DMS53 (cell line): ENCODE measurements around the gene TRIM62.

Experiments
- DNase-seq: peaks from one replicate; lab custom pipeline; 2025; lab: John Stamatoyannopoulos, UW

TRIM62 gene

DNA sequence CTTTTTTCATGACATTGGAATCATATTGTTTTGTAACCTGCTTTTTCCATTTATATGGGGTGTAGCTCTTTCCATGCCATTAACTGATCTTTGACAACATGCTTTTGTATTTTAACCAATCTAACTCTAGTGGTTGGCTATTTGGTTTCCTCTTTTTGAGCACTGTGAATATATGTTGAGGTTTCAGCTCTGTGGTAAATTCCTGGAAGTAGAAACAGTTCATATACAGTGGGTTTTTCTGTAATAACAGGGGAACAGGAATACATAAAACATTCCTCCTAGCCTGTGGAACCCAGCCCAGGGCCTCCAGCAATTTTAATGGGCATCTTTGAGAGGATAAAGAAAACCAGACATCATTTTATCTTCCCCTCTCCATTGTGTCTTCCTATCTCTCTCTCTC lies 83.5 kb downstream of the TRIM62 start:
- no peak for DNase-seq

DNA sequence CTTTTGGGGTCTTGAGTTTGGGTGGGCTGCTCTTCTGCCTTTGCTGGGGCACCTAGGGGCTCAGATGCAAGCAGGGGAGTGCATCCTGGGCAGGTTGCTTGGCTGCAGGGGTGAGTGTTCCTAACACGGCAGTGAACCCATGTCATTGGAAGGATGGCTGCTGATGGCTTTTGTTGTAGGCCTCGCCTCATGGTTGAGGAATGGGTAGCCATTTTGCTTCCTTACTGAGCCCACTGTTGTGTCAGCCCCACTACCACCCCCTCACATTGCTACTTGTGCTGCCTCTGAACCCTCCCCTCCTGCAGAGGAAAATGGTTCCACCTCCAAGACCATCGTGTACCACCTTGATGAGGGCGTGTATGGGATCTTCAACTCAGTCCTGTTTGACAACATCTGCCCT lies 84.1 kb downstream of the TRIM62 start:
- DNase-seq: no peak

DNA sequence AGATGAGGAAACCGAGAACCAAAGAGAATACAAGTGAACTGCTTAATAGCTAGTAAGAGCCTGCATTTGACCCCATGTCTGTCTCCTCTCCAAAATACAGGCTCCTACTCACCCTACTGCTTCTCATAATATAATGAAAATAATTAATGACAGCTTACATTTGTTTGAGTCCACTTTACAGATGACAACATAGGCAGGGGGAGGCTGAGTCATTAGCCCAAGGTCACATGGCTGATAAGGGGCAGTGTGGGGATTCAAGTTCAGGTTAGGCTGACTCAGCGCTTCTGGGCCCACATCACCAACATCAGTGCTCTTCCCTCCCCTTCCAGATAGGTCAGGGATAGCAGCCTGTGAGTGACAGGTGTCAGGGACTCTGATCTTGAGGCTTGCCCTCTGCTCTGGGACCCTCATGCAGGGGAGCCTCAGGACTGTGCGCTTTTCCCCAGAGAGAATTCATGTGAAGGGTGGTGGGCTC lies 84.7 kb downstream of the TRIM62 start:
- no peak for DNase-seq

DNA sequence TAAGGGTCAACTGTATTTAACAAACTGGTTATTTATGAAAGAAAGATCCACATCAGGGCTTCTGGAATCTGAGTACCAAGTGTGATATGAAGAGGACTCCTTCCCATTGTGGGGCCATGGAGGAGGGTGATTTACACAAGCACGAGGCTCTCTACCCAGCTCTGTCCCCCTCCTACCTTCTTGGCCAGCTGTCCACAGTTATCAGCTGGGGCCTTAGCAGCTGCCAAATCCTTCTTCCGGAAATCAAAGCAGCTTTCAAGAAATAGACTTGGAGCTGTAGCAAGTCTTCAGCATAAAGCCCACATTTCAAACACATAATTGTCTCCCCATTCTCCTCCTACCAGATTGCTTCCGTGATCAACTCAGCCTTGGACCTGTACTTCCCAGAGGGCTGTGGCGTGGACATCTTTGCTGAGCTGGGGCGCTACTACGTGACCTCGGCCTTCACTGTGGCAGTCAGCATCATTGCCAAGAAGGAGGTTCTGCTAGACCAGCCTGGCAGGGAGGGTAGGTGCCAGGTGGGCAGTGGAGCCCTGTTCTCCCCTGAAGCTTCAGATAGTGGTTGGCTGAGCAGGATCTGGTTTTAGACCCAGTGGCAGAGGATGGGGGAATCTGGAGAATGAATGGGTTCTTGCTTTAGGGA lies 85.4 kb downstream of the TRIM62 start:
- no peak for DNase-seq
